Neural cell (in vitro differentiated cells): ENCODE data around the gene IAPP.

Source experiments
- EP300 ChIP-seq: fragments of 450-650 bp; conservative IDR thresholded peaks from 2 replicates; pipeline ENCODE4 v1.6.1; 2014; ENCODE audit warnings: antibody characterized with exemption, mild to moderate bottlenecking, moderate library complexity; ENCODE audit not compliant: poor library complexity, severe bottlenecking
- EZH2 ChIP-seq: fragments of 200-600, 300-800 bp; shearing (Covaris generic), sonication (generic); IDR thresholded peaks from 2 replicates; pipeline ENCODE4 v1.6.1; 2014; ENCODE audit warnings: antibody characterized with exemption, low read length, borderline replicate concordance, mild to moderate bottlenecking; ENCODE audit not compliant: insufficient read depth, poor library complexity, severe bottlenecking
- POLR2AphosphoS5 ChIP-seq: IDR thresholded peaks from 2 replicates; pipeline ENCODE4 v1.6.1; 2012
- RAD21 ChIP-seq: fragments of 450-650 bp; conservative IDR thresholded peaks from 2 replicates; pipeline ENCODE4 v1.6.1; 2014; ENCODE audit warnings: antibody characterized with exemption, mild to moderate bottlenecking, moderate library complexity
- SMC3 ChIP-seq: fragments of 450-650 bp; conservative IDR thresholded peaks from 2 replicates; pipeline ENCODE4 v1.6.1; 2014; ENCODE audit warnings: antibody characterized with exemption, mild to moderate bottlenecking, moderate library complexity; ENCODE audit not compliant: poor library complexity
- TAF1 ChIP-seq: IDR thresholded peaks from 2 replicates; pipeline ENCODE4 v1.6.1; 2012; ENCODE audit warnings: low read depth
- TF ChIP-seq, protein P1 (sequence below): fragments of 450-650 bp; IDR thresholded peaks from 2 replicates; pipeline ENCODE4 v1.5.1; 2014; ENCODE audit warnings: antibody characterized with exemption, mild to moderate bottlenecking, moderate library complexity; ENCODE audit not compliant: poor library complexity, severe bottlenecking
- TF ChIP-seq, protein P2 (sequence below): IDR thresholded peaks from 2 replicates; pipeline ENCODE4 v1.6.1; 2012; ENCODE audit warnings: borderline replicate concordance

GRCh38 chr12:21416511-21417121 is 43.9 kb downstream of the IAPP start:
- TF ChIP-seq POLR2AphosphoS5, result no peak
- no peak for TF ChIP-seq TAF1
- TF ChIP-seq, protein P1, sequence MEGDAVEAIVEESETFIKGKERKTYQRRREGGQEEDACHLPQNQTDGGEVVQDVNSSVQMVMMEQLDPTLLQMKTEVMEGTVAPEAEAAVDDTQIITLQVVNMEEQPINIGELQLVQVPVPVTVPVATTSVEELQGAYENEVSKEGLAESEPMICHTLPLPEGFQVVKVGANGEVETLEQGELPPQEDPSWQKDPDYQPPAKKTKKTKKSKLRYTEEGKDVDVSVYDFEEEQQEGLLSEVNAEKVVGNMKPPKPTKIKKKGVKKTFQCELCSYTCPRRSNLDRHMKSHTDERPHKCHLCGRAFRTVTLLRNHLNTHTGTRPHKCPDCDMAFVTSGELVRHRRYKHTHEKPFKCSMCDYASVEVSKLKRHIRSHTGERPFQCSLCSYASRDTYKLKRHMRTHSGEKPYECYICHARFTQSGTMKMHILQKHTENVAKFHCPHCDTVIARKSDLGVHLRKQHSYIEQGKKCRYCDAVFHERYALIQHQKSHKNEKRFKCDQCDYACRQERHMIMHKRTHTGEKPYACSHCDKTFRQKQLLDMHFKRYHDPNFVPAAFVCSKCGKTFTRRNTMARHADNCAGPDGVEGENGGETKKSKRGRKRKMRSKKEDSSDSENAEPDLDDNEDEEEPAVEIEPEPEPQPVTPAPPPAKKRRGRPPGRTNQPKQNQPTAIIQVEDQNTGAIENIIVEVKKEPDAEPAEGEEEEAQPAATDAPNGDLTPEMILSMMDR, result no peak
- TF ChIP-seq EZH2, result no peak
- TF ChIP-seq, protein P2, sequence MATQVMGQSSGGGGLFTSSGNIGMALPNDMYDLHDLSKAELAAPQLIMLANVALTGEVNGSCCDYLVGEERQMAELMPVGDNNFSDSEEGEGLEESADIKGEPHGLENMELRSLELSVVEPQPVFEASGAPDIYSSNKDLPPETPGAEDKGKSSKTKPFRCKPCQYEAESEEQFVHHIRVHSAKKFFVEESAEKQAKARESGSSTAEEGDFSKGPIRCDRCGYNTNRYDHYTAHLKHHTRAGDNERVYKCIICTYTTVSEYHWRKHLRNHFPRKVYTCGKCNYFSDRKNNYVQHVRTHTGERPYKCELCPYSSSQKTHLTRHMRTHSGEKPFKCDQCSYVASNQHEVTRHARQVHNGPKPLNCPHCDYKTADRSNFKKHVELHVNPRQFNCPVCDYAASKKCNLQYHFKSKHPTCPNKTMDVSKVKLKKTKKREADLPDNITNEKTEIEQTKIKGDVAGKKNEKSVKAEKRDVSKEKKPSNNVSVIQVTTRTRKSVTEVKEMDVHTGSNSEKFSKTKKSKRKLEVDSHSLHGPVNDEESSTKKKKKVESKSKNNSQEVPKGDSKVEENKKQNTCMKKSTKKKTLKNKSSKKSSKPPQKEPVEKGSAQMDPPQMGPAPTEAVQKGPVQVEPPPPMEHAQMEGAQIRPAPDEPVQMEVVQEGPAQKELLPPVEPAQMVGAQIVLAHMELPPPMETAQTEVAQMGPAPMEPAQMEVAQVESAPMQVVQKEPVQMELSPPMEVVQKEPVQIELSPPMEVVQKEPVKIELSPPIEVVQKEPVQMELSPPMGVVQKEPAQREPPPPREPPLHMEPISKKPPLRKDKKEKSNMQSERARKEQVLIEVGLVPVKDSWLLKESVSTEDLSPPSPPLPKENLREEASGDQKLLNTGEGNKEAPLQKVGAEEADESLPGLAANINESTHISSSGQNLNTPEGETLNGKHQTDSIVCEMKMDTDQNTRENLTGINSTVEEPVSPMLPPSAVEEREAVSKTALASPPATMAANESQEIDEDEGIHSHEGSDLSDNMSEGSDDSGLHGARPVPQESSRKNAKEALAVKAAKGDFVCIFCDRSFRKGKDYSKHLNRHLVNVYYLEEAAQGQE, result no peak
- TF ChIP-seq RAD21, result no peak
- TF ChIP-seq SMC3, result no peak
- no peak for TF ChIP-seq EP300
